ENCODE data around the gene NPHP4.

GRCh38 chr1:5881526-5882222, 110.6 kb downstream of the NPHP4 start:
- no peak for TF ChIP-seq POLR2A (IDR thresholded peaks at IDR 0.05)
- no peak for TF ChIP-seq CTCF (IDR thresholded peaks at IDR 0.05)
